Suppressor macrophage treated with lipopolysaccharide for 1 hour (primary cell): ENCODE results near the gene PIEZO1.
"Not testable (repeated sequence)": the region's sequence is repeated elsewhere in the genome, so short reads cannot be mapped to it uniquely, and the experiment has no call there.

Source experiments
- DNase-seq, 3 donors: peaks; one replicate each; pipeline ENCODE4 v3.0.0-alpha.2; 2020 to 2022

Gene PIEZO1

DNA sequence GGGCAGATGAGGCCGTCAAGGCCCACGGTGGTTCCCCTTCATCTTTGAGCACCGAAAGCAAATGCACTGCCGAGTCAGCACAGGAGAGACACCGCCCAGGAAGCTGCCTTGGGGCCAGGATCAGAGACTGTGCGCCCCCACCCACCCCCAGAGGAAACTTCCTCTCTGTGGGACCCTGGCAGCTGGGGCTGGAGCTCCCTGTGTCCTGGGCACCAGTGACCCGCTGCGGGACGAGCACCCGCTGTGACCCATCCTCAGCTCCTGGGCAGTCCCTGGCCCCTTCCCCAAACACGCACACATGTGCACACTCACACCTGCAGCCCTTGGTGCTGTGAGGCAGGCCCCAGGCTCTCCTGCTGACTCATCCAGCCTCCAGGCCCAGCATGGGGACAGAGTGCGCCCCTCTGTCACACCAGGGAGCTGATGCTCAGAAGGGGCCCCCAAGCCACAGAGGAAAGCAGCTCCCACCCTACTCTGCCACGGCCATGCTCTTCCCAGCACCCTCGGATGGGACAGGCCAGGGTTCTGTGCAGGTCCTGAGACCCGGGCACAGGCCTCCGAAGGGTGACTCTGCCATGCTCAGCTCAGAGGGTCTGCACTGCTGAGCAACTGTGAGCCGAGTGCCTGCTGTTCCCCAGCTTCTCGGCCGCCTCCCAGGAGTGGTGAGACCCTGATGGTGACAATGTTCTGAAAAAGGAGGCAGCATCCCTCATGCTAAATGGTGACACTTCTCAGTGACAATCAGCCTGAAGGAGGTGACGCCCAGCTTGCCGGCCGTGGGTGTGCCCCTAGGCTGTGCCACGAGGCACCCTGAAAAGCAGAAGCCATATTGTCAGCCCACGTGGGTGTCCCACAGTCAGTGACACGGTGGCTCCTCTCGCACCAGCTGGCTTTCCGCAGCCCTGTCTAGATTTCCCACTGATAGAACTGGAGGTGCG, 3.6 kb downstream of the PIEZO1 start:
- peak; percentile 93 to 94 (median 94) for DNase-seq

DNA sequence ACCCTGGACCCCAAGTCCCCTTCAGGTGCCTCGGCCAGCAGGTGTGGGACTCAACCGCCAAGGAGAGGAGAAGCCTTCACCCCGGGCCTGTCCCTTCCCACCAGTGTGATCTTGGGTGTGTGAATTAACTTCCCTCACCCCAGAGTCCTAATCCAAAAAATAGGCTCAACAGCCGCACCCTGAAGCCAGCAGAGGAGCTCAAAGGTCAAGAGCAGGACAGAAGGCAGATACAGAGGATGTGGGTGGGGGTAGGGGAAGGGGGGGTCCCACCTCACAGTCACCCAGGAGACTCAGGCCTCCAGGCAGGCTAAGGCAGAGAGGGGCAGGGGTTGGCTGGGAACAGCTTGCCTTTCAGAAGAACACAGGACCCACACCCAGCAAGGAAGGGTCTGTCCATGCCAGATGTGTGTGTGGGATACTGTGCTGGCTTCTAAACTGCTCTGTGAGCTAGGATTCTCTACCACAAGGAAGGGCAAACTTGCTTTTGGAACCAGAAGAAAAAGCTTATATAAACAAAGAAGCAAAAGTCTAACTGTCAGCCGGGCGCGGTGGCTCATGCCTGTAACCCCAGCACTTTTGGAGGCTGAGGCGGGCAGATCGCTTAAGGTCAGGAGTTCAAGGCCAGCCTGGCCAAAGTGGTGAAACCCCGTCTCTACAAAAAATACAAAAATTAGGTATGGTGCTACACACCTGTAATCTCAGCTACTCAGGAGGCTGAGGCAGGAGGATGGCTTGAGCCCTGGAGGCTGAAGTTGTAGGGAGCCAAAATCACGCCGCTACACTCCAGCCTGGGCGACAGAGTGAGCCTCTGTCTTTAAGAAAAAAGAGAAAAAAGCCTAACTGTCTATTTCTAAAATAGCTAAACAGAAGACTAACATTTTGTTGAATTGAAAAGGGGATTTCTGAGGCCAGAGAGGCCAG, 4.6 kb downstream of the PIEZO1 start:
- peak in 1 of 3 donors; percentile 31 for DNase-seq

DNA sequence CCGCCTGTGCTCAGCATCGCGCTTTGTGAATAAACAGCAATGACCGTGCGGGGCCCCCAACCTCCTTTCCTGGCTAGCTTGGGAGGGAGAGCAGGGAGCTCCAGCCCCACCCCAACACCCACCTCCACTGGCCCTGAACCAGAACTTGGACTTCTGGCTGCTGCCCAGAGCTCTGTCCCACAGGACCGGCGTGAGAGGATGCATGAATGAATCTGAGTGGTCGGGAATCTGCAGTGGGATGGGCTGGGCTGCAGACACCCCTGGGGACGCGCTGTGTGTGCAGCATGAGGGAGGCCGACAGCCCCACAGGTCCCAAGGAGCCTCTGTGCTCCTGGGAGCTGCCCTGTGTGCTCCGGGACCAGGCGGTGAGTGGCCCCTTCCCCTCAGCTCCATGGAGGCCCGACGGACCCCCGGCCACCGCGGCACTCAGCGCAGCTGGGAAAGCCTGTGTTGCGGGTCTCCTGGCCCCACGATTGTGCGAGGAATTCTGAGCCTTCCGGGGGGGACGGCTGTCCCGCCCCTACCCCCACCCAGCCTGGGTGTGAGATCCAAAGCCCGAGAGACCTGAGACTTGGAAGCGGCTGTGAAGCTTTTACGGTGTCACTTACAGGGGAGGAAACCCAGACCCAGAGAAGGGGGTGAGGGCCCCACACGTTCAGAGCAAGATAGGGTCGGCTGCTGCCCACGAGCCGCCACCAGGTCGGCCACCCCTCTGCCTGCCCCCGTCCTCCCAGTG, 5.4 kb downstream of the PIEZO1 start:
- no peak for DNase-seq

DNA sequence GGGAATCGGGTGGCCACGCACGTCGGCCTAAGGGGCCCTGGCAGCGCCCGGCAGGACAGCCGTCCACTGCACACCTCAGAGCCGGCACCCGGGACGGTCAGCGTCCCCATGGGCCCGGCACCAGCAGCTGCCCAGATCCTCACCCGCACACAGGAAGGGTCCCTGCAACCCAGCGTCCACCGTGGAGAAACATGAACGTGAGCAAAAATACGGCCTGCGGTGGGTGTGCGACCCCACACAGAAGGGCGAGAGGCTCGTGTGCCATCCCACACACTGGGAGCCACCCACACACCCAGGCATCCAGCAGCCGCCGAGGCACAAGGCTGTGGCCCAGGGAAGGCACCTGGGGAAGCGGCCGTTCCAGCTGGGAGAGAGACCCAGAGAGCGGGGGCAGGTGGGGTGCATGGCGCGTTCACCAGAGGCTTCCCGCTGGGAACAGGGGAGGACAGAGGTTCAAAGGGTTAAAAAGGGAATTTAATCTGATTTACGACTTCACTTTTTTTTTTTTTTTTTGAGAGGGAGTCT, 6.4 kb downstream of the PIEZO1 start:
- DNase-seq = no peak

DNA sequence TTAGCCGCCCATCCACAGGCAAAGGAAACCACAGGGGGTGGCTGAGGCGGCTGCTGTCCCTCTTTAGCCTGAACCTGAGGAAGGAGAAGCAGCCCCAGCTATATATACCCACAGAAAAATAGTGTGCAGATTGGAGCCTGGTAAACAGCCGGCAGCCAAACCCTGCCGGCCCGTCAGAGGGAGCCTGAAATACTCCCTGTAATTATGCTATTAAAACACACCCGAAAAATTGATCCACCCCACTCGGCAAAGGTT, 6.8 kb downstream of the PIEZO1 start:
- no peak for DNase-seq

DNA sequence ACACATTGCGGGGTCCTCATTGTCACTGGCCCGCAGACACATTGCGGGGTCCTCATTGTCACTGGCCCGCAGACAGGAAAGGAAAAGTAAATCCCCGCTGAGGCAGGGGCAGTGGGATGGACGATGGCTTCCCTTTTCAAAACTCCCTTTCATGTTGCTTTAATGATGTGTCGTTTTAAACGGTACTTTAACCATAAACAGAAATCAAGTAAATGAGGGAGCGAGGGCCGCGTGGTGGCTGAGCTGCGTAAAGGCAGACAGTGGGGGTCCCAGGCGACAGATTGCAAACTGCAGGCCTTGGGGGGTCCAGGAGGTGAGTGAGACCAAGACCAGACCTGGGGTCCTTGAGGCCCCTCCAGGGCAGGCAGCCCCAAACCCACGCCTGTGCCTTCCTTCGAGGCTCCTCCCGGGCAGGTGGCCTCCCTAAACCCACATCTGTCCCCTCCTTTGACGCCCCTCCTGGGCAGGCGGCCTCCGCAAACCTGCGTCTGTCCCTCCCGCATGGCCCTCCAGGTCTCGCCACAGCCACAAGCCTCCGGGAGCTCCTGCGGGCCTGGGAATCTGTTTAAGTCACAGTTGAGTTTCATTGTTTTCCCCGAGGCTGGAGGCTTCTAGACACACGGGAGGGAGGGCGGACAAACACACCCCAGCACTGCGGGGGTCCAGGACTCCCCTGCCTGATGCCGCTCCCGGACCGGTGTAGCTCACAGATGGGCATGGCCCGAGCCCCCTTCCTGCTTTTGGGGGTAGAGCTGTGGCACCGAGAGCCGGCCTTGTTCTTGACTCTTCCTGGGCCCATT, 7.3 kb downstream of the PIEZO1 start:
- no peak for DNase-seq

DNA sequence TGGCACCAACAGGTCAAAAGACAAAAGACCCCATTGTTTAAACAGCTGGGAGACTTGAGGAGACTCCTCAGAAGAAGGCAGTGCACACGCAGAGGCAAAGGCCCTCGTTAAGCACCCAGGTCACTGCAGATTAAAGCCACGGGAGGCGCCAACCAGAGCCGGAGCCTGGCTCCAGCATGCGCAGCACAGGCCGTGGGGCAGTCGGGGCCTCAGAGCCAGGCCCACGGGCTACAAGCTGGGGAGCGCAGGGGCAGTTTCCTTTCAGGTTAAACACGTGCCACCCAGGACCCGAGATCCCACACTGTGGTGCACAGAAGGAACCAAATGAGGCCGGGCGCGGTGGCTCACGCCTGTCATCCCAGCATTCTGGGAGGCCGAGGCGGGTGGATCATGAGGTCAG, 9.2 kb downstream of the PIEZO1 start:
- DNase-seq = no peak

DNA sequence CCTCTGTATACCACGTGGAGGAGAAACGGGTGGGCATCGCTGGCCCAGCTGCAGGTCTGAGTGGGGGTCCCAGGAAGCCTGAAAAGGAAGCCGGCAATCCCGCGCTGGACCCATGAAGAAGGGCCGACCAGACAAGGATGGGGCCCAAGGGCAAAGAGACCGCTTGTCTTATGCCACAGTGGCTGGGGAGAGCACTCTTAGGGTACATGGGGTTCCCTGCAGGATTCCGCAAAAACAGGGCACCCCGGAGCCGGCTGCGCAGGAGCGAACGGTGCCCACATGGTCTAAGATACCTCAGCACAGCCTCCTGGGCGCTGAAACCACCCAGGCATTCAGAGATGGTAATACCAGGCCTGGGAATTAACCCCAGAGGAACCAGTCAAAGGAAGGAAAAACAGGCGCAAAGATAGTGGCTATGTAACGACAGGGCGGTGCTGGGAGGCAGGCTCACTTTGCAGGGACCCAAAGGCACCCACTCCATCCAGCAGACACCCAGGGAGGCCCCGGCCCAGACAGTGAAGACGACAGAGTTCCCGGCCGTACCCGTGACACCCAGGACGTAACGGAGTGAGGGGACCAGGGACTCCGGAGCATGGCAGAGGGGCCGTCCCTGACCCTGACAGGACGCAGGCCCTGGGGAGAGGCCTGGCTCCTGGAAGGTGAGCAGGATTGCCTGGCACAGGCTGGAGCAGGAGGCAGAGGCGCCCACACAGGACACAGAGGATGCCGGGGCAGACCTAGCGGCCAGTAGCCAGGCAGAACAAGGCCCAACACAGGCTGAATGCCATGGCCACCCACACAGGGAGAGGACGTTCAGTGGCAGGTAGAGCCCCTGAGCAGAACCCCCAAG, 10.3 kb downstream of the PIEZO1 start:
- DNase-seq = no peak

DNA sequence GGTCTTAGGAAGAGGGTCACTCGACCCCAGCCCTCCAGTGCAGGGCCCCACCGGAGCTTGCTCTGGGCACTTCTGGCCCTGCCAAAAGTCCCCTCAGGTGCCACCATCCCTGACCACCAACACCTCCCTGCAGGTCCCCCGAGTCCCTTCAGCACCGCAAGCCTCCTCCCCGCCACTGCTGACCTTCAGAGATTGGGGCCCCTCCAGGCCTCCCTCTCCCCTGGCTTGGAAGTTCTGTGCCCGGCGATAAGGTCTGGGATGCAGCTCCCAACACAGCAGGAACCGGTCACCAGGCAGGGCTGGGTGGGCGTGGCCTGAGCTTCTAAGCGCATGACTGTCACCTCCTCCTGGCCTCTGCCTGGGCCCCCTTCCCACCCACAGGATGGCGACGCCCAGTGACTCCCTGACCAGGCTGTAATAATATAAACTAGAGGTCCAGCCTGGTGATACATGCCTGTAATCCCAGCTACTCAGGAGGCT, 11.2 kb downstream of the PIEZO1 start:
- DNase-seq = peak; percentile 68 to 87 (median 76)

DNA sequence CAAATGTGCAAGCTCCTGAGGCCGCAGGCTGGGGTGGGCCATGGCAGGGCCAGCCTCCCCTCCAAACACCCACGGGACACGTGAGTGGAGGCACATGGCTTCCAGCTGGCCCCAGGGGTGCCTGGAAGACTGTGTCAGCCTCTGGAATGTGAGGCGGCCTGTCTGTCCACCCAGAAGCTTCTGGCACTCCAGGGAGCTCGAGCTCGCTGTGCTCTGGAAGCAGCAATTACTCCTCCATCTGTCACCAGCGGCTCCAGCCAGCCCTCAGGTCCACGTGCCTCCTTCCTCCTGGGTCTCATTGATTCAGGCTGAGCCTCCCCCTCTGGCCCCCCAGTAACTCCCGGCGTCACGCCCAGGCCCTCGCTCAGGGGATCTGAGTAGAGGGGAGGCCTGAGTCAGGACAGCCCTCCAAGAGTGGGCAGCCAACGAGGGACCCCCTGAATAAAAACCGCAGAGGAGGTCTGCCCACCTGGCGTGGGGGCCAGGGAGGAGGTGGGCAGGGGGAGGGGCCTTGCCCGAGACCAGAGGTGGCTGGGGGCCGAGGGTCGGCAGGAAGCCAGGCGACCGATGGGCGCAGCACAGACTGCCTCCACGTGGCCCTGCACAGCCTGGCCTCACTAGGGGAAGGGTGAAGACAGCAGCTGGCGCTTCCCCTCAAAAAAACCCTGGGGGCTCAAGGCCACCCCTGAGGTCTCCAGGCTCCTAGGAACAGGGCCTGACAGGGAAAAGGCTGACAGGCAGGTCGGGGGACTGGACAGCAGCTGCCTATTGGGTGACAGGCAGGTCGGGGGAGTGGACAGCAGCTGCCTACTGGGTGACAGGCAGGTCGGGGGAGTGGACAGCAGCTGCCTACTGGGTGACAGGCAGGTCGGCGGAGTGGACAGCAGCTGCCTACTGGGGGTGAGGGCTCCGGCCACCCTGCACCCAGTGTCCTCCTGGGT, 11.9 kb downstream of the PIEZO1 start:
- DNase-seq = peak in 1 of 3 donors; percentile 32

DNA sequence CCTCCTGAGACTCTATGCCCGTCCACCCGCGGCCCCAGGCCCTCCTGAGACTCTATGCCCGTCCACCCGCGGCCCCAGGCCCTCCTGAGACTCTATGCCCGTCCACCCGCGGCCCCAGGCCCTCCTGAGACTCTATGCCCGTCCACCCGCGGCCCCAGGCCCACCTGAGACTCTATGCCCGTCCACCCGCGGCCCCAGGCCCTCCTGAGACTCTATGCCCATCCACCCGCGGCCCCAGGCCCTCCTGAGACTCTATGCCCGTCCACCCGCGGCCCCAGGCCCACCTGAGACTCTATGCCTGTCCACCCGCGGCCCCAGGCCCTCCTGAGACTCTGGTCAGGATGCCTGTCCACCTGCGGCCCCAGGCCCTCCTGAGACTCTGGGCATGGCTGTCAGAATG, 13.2 kb downstream of the PIEZO1 start:
- not testable (repeated sequence) for DNase-seq

DNA sequence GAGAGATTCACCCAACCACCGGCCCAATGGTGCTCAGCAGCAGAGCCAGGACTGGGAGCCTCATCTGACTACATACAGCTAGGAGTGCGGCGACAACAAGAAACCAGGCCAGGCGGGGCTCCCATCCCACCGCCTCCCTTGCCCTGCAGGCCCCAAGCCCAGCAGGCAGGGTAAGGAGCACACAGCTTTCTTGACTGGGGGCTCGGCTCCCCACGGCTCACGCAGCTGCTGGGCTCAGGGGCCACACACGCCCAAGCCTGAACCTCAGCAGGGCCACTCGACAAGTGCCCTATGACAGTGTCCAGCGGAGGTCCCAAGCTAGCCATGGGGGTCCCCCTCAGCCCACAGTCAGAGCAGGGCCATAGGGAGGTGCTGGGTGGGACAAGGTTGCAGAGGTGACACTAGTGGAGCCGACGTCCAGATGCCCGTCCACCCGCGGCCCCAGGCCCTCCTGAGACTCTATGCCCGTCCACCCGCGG, 13.7 kb downstream of the PIEZO1 start:
- DNase-seq = no peak

DNA sequence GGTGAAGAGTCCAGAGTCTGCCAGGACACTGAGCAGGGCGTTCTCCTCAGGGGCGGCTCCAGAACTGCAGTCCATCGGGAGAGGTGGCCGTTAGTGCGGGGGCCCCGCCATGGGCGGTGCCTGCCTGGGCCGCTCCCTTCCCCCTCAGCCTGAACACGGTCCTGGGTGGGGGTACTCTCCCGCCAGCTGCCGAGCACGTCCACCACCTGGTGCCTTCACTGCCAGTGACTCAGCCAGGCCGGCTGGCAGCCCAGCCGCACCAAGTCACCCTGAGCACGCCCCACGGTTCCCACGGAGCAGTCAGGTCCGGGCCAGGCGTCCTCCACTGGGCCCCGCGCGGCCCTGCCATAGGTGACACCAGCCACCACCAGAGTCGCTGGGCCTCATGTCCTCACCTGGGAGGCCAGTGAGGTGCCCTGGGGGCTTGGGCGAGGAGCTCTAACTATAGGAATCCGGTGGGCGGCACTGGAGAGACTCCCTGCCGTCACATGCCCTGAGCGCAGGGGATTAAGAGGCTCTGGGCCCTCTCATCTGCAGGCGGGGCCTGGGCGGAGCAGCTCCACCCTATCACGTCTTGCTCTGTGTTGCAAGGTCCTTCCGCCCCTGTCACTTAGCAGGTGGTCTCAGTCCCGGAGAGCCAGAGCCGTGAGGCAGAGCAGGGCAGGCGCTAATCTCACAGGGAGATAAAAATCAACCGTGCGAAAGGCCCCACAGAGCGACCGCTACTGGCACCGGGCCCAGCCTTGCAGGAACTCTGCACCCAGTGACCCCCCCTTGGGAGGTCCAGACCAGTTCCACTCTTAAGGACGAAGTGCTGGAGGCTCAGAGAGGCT, 14.3 kb downstream of the PIEZO1 start:
- DNase-seq = peak; percentile 50 to 69 (median 57)

DNA sequence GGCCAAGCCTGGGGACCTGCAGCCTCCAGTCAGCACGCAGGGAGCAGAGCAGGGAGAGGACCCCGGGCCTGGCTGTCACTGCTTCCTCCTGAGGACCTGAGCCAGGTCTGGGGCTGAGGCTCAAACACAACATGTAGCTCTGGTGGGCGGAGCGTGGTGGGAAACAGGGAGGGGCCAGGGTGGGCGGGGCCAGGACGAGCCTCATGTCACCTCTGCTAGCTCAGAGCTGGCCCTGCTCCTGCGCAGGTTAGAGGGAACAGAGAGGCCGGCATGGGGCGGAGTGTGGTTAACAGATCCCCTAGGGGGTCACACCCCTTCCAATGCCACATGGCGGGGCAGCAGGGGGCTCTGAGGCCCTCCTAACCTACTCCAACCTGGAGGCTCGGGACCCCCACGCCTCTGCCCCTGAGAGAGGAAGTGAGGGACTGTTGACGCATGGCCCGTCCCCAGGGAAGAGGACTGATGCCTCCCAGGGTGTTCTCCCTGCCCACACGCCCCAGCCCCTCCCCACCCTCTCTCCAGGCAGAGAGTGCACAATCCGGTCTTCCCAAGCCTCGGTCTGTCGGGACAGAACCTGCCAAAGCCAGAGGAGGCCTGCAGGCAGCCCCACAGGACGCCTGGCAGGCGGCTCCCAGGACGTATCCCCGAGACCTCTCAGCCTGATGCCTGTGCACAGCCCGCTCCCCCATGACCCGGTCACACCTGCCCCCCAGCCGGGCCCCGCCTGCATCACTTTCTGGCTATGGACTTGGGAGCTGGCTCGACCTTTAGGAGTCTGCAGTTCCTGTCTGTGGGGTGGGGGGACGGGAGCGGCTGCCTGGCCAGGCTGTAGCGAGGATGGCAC, 15.2 kb downstream of the PIEZO1 start:
- peak; percentile 31 to 53 (median 35) for DNase-seq

DNA sequence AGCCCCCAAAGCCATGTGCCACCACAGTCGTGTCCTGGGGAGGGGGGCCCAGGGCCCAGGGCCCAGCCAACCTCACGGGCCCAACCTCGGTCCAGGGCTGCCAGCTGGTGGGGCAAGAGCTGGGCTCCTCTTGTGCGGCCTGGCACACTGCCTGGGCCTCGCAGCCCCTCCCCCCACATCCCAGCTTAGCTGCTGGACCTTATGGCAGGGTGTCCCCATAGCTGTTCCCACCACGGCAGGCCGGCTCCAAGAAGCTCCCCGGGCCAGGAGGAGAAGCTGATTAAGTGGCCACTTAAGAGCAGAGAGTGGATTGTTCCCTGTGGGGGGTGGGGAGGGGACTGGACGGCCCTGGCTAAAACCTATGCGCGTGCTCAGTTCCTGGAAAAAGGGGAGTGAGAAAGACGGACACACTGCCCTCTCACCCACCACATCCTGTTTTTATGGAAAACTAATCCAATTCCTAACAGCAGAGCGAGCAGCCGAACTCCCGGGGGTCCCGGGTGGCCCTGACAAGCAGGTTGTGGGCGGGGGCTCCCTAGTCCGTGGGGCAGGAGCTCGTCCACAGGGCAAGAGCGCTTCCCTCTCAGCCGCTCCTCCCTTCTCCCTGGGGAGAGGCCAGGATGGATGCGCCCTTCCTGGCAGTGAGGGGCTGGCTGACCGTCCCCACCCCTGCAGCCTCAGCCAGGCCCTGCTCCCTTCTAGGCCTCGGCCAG, 16.8 kb downstream of the PIEZO1 start:
- no peak for DNase-seq

DNA sequence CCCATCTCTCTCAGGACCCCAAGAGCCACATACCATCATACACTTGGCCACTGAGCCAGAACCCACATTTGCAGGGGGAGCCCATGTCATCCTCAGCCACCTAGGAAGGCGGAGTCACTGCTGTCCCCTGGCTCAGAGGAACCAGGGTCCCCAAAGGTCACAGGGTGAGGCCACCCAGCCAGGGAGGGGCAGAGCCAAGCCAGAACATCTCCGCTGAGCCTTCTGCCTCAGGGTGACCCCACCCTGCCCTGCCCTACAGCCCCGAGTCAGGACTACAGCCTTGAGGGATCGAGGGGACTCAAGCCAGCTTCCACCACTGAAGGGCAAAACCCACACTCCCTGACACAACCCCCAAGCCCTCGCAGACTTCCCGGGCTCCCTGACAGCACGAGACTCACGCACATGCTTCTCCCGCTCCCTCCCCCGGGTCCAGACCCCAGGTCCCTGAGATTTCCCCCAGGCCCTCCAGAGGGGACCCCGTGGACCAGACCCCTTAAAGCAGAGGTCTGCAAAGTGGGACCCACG, 17.4 kb downstream of the PIEZO1 start:
- no peak for DNase-seq

DNA sequence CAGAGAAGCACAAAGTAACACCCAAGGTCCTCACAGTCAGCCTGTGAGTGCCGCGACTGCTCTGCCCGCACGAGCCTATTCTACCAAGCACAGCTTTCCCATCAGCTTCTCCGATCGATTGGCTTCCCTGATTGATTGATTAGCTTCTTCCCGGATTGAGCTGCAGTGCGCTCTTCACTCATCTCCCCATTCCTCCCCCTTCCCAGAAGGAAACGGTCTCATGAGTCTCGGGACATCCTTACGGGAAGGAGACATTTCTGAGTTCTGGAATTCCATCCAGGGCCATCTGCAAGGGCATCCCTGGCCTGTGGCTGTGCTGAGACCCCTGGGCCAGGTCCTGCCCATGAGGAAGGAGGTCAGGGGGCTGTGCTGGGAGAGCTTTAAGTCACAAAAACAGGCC, 18.0 kb downstream of the PIEZO1 start:
- no peak for DNase-seq
